ENCODE results near the gene ABO.
"Not testable (repeated sequence)": the region's sequence is repeated elsewhere in the genome, so short reads cannot be mapped to it uniquely, and the experiment has no call there.

The ABO gene

DNA sequence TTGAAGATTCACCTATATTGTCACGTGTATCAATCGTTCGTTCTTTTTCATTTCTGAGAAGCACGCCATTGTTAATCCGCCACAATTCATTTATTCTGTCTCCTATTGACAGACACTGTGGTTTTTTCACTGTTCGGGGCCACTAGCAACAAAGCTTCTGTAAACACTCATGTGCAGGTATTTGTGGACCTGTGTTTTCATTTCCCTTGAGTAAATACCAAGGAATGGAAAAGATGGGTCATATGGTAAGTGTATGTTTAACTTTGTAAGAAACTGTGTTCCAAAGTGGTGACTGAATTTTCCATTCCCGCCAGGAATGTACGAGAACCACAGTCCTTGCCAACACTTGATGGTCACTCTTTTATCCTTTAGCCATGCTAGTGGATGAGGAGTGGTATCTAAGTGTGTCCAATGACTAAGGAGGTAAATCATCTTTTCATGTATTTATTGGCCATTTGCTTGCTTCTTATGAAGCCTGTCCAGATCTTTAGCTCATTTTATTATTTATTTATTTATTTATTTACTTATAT is 10.7 kb downstream of the ABO start:
- DNase-seq (ENCODE audit: low read depth, low spot score) = no peak

GRCh38 chr9:133263557-133263956 is 11.4 kb downstream of the ABO start:
- DNase-seq (ENCODE audit: low read depth, low spot score) = no peak

GRCh38 chr9:133262226-133262625 is 12.8 kb downstream of the ABO start:
- DNase-seq (ENCODE audit: low read depth, low spot score) = no peak

DNA sequence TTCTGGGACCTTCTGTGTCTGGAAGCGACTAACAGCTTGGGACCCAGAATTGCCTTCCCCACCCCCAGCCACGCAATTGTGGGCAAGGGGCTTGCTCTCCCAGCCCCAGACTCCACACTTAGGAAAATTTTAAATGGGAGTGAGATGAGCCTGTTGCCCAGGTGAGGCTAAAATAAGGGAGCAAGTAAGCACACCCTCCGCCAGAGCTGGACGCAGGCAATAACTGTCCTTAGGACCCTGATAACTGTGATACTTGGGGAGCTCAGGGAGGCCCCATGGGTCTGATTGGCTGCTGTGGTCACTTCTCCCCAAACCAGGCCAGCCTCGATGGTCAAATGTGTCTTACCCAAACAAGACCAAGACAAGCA is 13.3 kb downstream of the ABO start:
- no peak for DNase-seq (ENCODE audit: low read depth, low spot score)

- DNase-seq (ENCODE audit: low read depth, low spot score) = no peak
Observed at GRCh38 chr9:133261103-133261752, 13.8 kb downstream of the ABO start.

DNA sequence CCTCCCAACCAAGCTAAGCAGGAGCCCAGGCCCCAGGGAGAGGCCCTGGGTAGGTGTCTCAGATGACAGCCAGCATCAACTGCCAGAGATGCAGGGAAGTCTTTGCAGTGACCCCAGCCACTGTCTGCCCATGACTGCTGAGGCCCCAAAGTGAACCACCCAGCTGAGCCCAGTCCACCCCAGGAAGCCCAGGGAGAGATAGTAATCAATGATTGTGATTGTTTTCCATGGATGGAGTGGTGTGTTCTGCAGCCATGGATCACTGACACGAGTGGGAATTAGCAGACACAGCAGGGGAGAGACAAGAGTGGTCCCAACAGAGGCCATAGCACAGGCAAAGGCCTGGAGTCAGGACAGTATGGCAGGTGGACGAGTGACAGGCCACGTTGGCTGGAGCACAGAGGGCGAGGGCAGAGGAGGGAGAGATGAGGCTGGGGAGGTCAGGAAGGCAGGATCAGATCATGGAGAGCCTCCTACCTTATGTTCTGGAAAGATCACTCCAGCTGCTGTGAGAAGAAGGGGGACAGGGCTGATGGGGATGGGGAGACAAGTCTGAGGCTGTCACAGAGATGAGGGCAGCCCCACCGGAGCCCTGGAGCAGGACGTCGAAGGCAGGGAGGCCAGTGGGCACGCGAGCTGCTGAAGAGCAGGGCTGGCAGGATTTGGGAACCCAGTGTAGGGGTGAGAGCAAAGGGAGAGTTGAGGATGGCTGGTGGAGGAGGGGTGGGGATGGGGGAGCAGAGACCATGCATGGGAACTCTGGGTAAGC is 14.5 kb downstream of the ABO start:
- DNase-seq (ENCODE audit: low read depth, low spot score) = no peak

DNA sequence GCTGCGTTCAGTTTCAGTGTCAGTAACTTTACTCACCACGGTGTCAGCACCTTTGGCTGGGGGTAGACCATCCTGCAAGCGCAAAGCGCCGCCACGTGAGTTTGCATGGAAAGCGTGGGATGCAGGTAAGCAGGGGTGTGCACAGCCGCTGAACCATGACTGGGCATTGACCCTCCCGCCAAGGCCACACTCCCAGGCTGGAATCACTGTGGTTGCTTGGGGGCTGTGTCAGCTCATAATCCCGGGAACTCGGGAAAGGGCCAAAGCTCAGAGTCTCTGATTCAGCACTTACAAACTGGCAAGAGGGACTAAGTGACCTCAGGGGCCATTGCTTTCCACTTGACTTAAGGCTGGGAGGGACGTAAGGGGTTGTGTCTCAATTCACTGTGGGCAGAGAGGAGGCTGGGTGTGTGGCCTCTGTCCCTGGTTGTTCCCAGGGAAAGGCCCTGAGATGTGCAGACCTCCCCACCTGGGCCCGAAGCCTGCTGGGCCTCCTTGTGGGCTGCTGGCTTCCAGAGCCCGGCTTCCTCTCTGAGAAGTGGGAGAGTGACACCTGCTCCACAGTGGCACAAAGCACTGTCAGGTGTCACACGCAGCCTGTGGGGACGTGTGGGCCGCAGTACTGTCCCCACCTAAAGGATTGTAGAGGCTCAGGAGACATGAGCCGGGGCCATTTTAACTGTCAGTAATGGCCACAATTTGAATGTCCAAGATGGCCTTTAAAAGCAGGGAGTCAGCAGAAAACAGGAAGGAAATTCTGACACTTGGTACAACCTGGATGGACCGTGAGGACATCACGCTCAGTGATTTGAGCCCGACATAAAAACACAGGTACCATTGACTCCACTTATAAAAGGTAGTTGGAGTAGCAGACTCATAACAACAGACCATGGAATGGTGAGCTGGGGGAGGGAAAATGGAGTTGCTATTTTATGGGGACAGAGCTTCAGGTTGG is 16.7 kb downstream of the ABO start:
- no peak for DNase-seq (ENCODE audit: low read depth, low spot score)

DNA sequence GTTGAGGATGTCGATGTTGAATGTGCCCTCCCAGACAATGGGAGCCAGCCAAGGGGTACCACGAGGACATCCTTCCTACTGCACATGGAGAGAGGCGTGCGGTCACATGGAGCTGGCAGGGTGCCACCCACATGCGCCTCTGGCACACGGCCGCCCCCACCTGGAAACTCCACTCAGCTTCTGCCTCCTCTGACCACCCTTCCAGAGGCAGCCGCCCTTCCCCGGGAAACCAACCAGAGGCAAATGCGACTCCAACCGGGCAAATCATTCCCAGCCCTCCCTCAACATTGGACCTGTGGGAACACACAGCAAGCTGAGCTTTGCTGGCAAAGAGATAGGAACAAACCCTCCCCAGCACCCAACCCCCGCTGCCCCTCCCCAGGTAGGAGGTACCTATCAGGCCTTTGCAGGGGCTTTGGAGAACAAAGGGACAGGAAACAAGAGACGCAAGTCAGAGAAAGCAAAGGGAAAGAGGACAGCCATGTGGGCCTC is 17.5 kb downstream of the ABO start:
- DNase-seq (ENCODE audit: low read depth, low spot score) = no peak

GRCh38 chr9:133256686-133257091 is 18.3 kb downstream of the ABO start:
- no peak for DNase-seq (ENCODE audit: low read depth, low spot score)

DNA sequence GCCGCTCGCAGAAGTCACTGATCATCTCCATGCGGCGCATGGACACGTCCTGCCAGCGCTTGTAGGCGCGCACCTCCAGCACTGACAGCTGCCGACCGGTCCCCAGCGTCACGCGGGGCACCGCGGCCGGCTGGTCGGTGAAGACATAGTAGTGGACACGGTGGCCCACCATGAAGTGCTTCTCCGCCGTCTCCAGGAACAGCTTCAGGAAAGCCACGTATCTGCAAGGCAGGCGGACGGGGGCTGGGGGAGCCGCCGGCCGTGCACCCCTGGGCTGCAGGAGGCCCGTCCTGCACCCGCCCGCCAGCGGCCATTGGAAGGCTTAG is 18.9 kb downstream of the ABO start:
- no peak for DNase-seq (ENCODE audit: low read depth, low spot score)

DNA sequence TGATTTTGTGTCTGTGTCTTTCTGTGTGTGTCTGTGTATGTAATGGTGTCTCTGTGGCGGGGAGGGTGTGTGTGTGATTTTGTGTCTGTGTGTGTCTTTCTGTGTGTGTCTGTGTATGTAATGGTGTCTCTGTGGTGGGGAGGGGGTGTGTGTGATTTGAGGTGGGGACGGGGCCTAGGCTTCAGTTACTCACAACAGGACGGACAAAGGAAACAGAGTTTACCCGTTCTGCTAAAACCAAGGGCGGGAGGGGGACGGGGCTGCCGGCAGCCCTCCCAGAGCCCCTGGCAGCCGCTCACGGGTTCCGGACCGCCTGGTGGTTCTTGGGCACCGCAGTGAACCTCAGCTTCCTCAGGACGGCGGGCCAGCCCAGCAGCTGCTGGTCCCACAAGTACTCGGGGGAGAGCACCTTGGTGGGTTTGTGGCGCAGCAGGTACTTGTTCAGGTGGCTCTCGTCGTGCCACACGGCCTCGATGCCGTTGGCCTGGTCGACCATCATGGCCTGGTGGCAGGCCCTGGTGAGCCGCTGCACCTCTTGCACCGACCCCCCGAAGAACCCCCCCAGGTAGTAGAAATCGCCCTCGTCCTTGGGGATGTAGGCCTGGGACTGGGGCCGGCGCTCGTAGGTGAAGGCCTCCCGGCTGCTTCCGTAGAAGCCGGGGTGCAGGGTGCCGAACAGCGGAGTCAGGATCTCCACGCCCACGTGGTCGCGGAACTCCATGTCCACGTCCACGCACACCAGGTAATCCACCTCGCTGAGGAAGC is 19.4 kb downstream of the ABO start:
- no peak for DNase-seq (ENCODE audit: low read depth, low spot score)

- no peak for DNase-seq (ENCODE audit: low read depth, low spot score)
Observed at GRCh38 chr9:133254471-133254870, 20.5 kb downstream of the ABO start.

DNA sequence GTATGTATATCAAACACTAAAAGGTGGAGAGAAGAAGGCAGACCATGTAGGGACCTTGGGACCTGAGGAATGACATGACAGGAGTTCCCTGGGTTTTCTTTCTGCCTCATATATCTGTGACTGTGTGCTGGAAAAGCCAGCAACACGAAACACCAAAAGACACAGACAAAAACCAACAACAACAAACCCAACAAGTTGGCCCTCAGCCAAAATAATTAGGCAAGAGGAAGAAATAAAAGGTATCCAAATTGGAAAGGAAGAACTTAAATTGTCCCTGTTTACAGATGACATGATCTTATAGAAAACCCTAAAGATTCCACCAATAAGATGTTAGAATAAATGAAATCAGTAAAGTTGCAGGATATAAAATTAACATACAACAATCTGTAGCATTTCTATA is 21.7 kb downstream of the ABO start:
- no peak for DNase-seq (ENCODE audit: low read depth, low spot score)

- no peak for DNase-seq (ENCODE audit: low read depth, low spot score)
Observed at GRCh38 chr9:133252301-133253020, 22.5 kb downstream of the ABO start.

GRCh38 chr9:133251773-133252172 is 23.2 kb downstream of the ABO start:
- DNase-seq (ENCODE audit: low read depth, low spot score) = no peak

DNA sequence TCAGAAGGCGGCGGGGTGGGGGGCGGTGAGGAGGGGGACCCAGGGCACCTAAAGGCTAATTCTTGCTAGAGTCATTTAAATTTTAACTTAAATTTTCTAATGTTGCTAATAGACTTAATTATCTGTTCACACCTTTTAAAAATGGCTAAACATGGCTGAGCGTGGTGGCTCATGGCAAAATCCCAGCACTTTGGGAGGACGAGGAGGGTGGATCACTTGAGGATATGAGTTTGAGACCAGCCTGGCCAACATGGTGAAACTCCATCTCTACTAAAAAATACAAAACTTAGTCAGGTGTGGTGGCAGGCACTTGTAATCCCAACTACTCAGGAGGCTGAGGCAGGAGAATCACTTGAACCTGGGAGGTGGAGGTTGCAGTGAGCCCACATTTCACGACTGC is 23.8 kb downstream of the ABO start:
- not testable (repeated sequence) for DNase-seq (ENCODE audit: low read depth, low spot score)

- DNase-seq (ENCODE audit: low read depth, low spot score) = no peak
Observed at GRCh38 chr9:133250741-133251170, 24.2 kb downstream of the ABO start.

DNA sequence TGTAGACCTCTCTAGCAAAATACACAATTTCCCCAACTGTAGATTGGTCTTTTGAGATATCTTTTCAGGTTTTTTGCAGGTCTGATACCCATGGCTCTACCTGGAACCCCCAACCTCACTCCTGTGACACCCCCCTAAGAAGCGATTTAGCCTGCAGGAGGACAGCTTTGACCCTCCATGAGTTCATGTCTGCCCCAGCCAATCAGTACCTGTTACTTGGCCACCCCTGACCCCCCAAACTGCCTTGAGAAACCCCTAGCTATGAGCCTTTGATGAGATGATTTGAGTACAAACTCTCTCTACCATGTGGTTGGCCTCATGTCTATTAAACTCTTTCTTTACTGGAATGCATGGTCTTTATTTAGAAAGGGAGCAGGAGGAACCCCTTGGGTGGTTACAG is 25.7 kb downstream of the ABO start:
- no peak for DNase-seq (ENCODE audit: low read depth, low spot score)

DNA sequence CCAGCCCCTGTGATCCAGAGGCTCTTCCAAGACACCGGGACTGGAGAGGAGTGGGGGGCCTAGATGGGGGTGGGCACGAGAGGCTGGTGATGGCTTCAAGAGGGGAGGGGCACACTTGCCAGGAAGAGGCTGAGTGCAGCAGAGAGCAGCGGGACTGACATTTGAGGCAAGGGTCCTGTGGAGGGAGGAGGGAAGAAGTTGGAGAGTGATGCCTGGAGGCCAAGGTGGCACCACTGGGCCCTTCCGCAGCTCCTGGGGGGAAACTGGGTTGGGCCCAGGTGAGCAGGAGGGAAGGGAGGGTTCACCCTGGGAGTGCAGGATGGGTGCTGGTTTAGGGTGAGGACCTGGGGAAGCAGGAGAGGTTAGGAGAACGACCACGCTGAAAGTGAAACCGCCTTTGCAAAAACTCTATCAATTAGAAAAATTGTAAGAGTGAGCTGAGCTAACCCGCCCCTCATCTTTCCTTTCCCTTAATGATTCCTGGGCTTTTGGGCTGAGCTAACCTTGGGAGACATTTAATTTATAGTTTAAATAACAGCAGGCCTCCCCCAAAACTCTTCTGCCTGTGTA is 26.2 kb downstream of the ABO start:
- DNase-seq (ENCODE audit: low read depth, low spot score) = no peak

DNA sequence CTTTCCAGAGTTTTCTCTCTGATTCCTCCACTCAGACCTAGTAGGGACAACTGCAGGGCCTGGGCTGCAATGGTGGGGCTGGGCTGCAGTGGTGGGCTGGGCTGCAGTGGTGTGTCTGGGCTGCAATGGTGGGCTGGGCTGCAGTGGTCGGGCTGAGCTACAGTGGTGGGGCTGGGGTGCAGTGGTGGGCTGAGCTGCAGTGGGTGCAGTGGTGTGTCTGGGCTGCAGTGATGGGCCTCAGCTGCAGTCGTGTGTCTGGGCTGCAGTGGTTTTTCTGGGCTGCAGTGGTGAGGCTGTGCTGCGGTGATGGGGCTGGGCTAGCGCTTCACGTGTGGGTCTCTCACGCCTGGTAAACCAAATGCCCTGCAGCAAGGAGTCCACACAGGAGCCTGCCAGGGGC is 27.4 kb downstream of the ABO start:
- DNase-seq (ENCODE audit: low read depth, low spot score) = no peak

Data from iPS DF 19.7 (cell line).